ENCODE results near the gene ABRACL.

Gene ABRACL

DNA sequence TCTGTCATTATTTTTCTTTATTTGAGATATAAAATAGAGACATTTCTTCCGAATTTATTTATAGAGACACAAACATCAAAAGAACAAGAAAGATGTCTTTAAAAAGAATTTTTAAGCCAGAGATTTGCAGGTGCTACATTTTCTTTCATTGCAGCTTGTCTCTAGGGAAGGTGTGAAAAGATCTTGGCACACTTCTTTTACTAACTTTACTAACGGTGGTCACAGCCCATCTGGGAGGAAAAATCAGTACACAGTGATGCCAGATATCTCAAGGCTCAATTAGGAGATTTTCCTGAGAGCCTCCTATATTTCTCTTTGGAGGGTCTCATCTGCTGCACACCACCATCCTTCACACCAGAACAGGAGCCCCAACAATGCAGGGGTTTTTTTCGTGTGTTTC, 29.5 kb downstream of the ABRACL start:
- no peak for DNase-seq

DNA sequence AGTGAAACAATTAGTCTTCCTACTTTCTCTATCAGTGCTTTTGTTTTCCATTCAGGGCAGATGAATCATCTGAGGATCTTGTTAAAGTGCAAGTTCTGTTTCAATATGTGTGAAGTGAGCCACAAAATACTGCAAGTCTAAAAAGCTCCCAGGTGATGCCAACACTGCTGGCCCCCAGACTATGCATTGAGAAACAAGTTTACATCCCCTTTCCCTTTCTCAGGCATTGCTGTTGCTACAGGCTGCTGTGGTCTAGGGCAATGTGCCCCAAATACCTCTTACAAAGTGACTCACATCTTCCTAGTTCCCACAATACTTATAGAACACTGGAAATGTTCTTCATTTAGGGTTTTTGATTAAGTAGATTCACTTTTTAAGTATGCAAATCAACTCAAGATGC, 31.8 kb downstream of the ABRACL start:
- no peak for DNase-seq

- DNase-seq: no peak
Measured at GRCh38 chr6:139062932-139063646, 34.5 kb downstream of the ABRACL start.

GRCh38 chr6:139064981-139065665, 36.6 kb downstream of the ABRACL start:
- no peak for DNase-seq

- no peak for DNase-seq
Measured at GRCh38 chr6:139066080-139066479, 37.5 kb downstream of the ABRACL start.

- no peak for DNase-seq
Measured at GRCh38 chr6:139068846-139069245, 40.3 kb downstream of the ABRACL start.

- no peak for DNase-seq
Measured at GRCh38 chr6:139073118-139073517, 44.6 kb downstream of the ABRACL start.

DNA sequence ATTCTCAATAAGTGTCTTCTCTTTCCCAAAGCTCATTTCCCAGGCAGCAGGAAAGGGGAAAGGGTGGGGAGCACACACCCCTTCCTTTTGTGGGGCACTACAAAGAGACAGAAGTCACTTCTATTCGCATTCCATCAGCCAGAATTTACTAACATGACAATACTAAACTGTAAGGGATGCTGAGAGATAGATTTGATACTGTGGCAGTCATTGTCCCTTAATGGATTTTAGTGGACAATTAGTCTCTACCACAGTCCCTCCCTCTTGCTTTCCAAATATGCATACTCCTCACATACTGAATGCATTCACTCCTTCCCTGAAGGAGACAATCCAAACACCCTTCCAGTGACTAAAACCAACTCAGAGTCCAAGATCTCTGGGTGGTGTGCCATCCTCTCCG, 50.5 kb downstream of the ABRACL start:
- no peak for DNase-seq

- no peak for DNase-seq
Measured at GRCh38 chr6:139080255-139080920, 51.8 kb downstream of the ABRACL start.

GRCh38 chr6:139081471-139081870, 52.9 kb downstream of the ABRACL start:
- no peak for DNase-seq

DNA sequence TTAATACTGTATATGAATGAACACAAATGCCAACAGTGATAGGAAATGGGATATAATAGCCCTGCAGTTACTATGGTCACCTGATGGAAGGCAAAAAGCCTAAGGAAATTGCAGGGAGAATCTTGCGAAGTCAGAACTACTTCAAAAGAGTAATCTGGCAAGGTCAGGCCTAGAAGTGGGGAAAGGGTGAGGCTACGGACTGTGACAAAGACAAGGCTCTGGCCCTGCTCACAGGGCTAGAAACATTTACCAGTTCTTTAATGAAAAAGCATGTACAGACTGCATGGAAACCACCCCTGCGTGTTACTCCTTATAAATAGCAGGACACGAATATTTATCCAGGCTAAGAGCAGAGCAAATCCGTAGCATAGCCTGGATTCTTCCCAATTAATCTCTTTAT, 53.8 kb downstream of the ABRACL start:
- DNase-seq: no peak

DNA sequence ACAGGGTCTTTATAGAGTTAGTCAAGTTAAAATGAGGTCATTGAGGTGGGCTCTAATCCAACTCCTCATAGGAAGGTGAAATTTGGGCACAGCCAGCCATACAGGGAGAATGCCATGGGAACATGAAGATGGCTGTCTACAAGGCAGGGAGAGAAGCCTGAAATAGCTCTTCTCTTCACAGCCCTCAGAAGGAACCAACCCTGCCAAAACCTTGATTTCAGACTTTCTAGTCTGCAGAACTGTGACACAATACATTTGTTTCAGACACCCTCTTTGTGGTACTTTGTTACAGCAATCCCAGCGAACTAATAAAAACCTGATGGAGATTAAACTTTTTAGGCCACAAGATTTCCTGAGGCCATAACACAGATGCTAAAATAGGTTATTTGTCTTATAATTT, 63.3 kb downstream of the ABRACL start:
- DNase-seq: no peak
